22Rv1 (cell line): Measurements from ENCODE around the gene DOK6.

Experiments used
- CTCF ChIP-seq: fragments of 450-650 bp; IDR thresholded peaks from 2 replicates; pipeline ENCODE4 v1.5.1; 2017; ENCODE audit warnings: mild to moderate bottlenecking
- ZFX ChIP-seq: fragments of 450-650 bp; IDR thresholded peaks from 2 replicates; pipeline ENCODE4 v1.6.1; 2017; ENCODE audit warnings: antibody characterized with exemption, borderline replicate concordance

- no peak for TF ChIP-seq CTCF
- TF ChIP-seq ZFX = no peak
These were observed 3.6 kb upstream of the DOK6 start for GRCh38 chr18:69397096-69397495.
